Astrocyte of the spinal cord (primary cell): ENCODE data around the gene CKAP2L.

Experiments used
- DNase-seq: peaks from one replicate; pipeline ENCODE4 v3.0.0; 2011; ENCODE audit warnings: low read depth, low spot score
- H3K4me3 ChIP-seq: 2 replicates; pipeline ENCODE4 v1.5.1; 2011; ENCODE audit warnings: low read depth, mild to moderate bottlenecking, low read length, moderate library complexity
- in situ Hi-C: cut with HindIII; loops from 2 replicates; pipeline ENCODE4 v1.10.0; 2017; ENCODE audit warnings: low sequenced_read_pairs
- TF ChIP-seq, protein P1 (sequence below): IDR thresholded peaks from 2 replicates; pipeline ENCODE4 v1.5.1; 2012; ENCODE audit warnings: low read depth, mild to moderate bottlenecking, low read length, inconsistent platforms

CKAP2L gene

DNA sequence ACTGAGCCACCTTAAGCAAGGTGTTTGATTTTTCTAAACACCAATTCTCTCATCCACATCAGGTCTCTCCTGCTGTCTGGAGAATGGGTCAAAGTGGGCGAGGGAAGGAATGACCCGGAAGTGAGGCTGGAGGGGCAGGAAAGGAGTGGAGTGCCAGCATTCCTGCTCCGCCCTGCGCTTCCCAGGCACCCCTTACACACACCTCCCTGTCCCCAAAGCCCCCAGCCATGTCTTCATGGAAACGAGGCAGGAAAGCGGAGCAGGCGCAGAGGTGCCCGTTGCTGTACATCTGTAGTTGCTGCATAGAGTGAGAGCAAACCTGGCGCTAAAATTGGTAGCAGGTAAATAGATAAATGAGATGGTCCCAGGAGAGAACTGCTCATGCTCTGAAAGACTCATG, 70.8 kb downstream of the CKAP2L start:
- no peak overlapping the region for H3K4me3 ChIP-seq
- in situ Hi-C loops, result no loop called here
- TF ChIP-seq, protein P1, sequence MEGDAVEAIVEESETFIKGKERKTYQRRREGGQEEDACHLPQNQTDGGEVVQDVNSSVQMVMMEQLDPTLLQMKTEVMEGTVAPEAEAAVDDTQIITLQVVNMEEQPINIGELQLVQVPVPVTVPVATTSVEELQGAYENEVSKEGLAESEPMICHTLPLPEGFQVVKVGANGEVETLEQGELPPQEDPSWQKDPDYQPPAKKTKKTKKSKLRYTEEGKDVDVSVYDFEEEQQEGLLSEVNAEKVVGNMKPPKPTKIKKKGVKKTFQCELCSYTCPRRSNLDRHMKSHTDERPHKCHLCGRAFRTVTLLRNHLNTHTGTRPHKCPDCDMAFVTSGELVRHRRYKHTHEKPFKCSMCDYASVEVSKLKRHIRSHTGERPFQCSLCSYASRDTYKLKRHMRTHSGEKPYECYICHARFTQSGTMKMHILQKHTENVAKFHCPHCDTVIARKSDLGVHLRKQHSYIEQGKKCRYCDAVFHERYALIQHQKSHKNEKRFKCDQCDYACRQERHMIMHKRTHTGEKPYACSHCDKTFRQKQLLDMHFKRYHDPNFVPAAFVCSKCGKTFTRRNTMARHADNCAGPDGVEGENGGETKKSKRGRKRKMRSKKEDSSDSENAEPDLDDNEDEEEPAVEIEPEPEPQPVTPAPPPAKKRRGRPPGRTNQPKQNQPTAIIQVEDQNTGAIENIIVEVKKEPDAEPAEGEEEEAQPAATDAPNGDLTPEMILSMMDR, result no peak
- no peak for DNase-seq

- in situ Hi-C loops, result no loop called here
- H3K4me3 ChIP-seq, result no peak overlapping the region
- peak; percentile 13 for DNase-seq
- TF ChIP-seq, protein P1, result no peak
These were observed 71.5 kb downstream of the CKAP2L start for GRCh38 chr2:112692918-112693317.

DNA sequence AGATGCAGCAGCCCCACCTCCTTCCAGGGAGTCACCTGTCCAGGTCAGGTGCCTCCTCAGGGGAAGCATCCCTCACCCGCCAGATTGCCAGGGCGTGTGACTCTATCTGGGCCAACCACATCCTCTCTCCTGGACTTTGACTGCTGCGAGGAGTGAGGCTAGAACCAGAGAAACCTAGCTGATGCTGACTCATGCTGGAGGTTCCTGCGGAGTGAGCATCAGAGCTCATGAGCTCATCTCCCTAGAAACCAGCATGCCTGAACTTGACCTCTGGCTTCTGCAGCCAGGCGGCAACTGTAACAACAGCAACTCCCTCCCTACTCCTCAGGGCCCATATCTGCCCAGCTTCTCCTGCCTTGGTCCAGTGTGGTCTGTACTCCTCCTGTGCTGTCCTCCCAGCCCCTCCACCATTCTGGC, 71.9 kb downstream of the CKAP2L start:
- in situ Hi-C loops, result no loop called here
- DNase-seq, result peak; percentile 95
- TF ChIP-seq, protein P1, result no peak
- no peak overlapping the region for H3K4me3 ChIP-seq

DNA sequence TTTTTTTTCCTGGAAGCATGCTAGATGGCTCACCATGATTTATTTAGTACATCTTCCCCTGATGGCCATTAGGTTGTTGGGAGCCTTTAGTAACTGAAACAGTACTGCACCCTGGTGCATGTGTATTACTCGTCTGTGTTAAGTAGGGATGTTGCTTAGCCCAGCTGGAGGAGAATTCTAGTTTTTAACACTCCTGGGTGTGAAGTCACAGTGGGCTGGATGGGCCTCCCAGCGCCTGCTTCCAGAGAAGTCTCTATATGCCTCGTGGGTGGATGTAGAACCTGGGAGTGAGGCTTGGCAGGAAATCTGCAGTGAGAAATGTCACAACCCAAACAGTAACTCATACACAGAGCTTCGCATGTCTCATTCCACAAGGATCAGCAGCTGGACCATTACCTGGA, 72.5 kb downstream of the CKAP2L start:
- H3K4me3 ChIP-seq, result no peak overlapping the region
- in situ Hi-C loops, result no loop called here
- TF ChIP-seq, protein P1, result no peak
- no peak for DNase-seq

- peak; percentile 41 for DNase-seq
- no peak overlapping the region for H3K4me3 ChIP-seq
These were observed 73.5 kb downstream of the CKAP2L start for GRCh38 chr2:112690853-112691401.

GRCh38 chr2:112688086-112688880, 76.1 kb downstream of the CKAP2L start:
- in situ Hi-C loops, result no loop called here
- no peak overlapping the region for H3K4me3 ChIP-seq
- no peak for DNase-seq
- TF ChIP-seq, protein P1, result no peak

More at GRCh38 chr2:112690853-112691401, 73.5 kb downstream of the CKAP2L start:
- in situ Hi-C loops, result no loop called here
- TF ChIP-seq, protein P1, result peak; percentile 44
